CD4-positive, alpha-beta T cell treated with Interleukin-21 for 1 hour (primary cell): ENCODE data around the gene INTS13.
A peak's percentile ranks its signal among the peaks of the same experiment; 100 is the strongest.
"Not testable (repeated sequence)": the region's sequence is repeated elsewhere in the genome, so short reads cannot be mapped to it uniquely, and the experiment has no call there.

Source experiments
- DNase-seq: peaks from one replicate; pipeline ENCODE4 v3.0.0-alpha.2; 2020

The INTS13 gene

GRCh38 chr12:26937863-26938700 lies at the start of gene INTS13, which contains the start of gene FGFR1OP2:
TSS of gene INTS13 (minus strand) at chr12:26937981. CDS start at chr12:26936803, 1,178 bp downstream.
TSS of gene FGFR1OP2 (plus strand) at chr12:26938470. CDS start at chr12:26954159, 15,689 bp downstream.
- DNase-seq, result peak; percentile 98

- DNase-seq, result no peak
Measured at GRCh38 chr12:26982866-26983265, 45.1 kb upstream of the INTS13 start.

- DNase-seq, result no peak
Measured at GRCh38 chr12:26979733-26980132, 42.0 kb upstream of the INTS13 start.

GRCh38 chr12:26978801-26979200 lies 41.0 kb upstream of the INTS13 start:
- DNase-seq, result no peak

GRCh38 chr12:26976687-26977086 lies 38.9 kb upstream of the INTS13 start:
- no peak for DNase-seq

GRCh38 chr12:26971963-26972362 lies 34.2 kb upstream of the INTS13 start:
- peak; percentile 73 for DNase-seq

GRCh38 chr12:26970136-26970535 lies 32.4 kb upstream of the INTS13 start:
- no peak for DNase-seq

GRCh38 chr12:26966842-26967241 lies 29.1 kb upstream of the INTS13 start:
- DNase-seq, result no peak

GRCh38 chr12:26963413-26963812 lies 25.6 kb upstream of the INTS13 start:
- DNase-seq, result no peak

- DNase-seq, result no peak
Measured at GRCh38 chr12:26961803-26962202, 24.0 kb upstream of the INTS13 start.

GRCh38 chr12:26961391-26961790 lies 23.6 kb upstream of the INTS13 start:
- not testable (repeated sequence) for DNase-seq

GRCh38 chr12:26954027-26954426 lies 16.2 kb upstream of the INTS13 start:
- no peak for DNase-seq

GRCh38 chr12:26953447-26953846 lies 15.7 kb upstream of the INTS13 start:
- DNase-seq, result no peak

- no peak for DNase-seq
Measured at GRCh38 chr12:26948309-26948708, 10.5 kb upstream of the INTS13 start.

- peak; percentile 54 for DNase-seq
Measured at GRCh38 chr12:26941215-26941594, 3.4 kb upstream of the INTS13 start.

- peak; percentile 57 for DNase-seq
Measured at GRCh38 chr12:26940516-26941214, 2.9 kb upstream of the INTS13 start.

- no peak for DNase-seq
Measured at GRCh38 chr12:26939953-26940352, 2.2 kb upstream of the INTS13 start.

- DNase-seq, result peak; percentile 28
Measured at GRCh38 chr12:26939192-26939832, 1.5 kb upstream of the INTS13 start.

GRCh38 chr12:26938701-26939062 lies 901 bp upstream of the INTS13 start:
- DNase-seq, result peak; percentile 39

GRCh38 chr12:26937443-26937862 lies 328 bp downstream of the INTS13 start:
- DNase-seq, result no peak

- peak; percentile 43 for DNase-seq
Measured at GRCh38 chr12:26936559-26937442, 980 bp downstream of the INTS13 start.

GRCh38 chr12:26935636-26936378 lies 2.0 kb downstream of the INTS13 start:
- peak; percentile 36 for DNase-seq
